SK-N-SH treated with all-trans-retinoic acid at 6 μM for 48 hours (cell line): ENCODE measurements around the gene RIMBP3B.
"Not testable (repeated sequence)": the region's sequence is repeated elsewhere in the genome, so short reads cannot be mapped to it uniquely, and the experiment has no call there.

Source experiments
- CREB5 ChIP-seq: fragments of 250-450 bp; sonication (Bioruptor Pico); IDR thresholded peaks from 2 replicates; pipeline ENCODE4 v1.5.1; 2020; ENCODE audit warnings: low read depth, mild to moderate bottlenecking, moderate library complexity
- PATZ1 ChIP-seq: fragments of 250-450 bp; sonication (Bioruptor Pico); IDR thresholded peaks from 2 replicates; pipeline ENCODE4 v1.8.0; 2020; ENCODE audit warnings: mild to moderate bottlenecking, moderate library complexity, borderline replicate concordance
- POU6F1 ChIP-seq: fragments of 250-450 bp; sonication (Bioruptor Pico); IDR thresholded peaks from 2 replicates; pipeline ENCODE4 v1.8.0; 2021; ENCODE audit warnings: low read depth, mild to moderate bottlenecking, moderate library complexity, borderline replicate concordance
- RARB ChIP-seq: fragments of 250-450 bp; sonication (Bioruptor Pico); IDR thresholded peaks from 2 replicates; pipeline ENCODE4 v1.8.0; 2021; ENCODE audit warnings: mild to moderate bottlenecking, moderate library complexity
- TCF4 ChIP-seq: fragments of 250-450 bp; sonication (Bioruptor Pico); IDR thresholded peaks from 2 replicates; pipeline ENCODE4 v1.8.0; 2021; ENCODE audit warnings: mild to moderate bottlenecking, moderate library complexity, borderline replicate concordance
- ZC3H10 ChIP-seq: fragments of 250-450 bp; sonication (Bioruptor Pico); IDR thresholded peaks from 2 replicates; pipeline ENCODE4 v1.5.1; 2021; ENCODE audit warnings: mild to moderate bottlenecking, moderate library complexity
- ZFP3 ChIP-seq: fragments of 250-450 bp; sonication (Bioruptor Pico); IDR thresholded peaks from 2 replicates; pipeline ENCODE4 v1.5.0; 2020; ENCODE audit warnings: mild to moderate bottlenecking, moderate library complexity
- ZFP30 ChIP-seq: fragments of 450-650 bp; formaldehyde crosslinking; IDR thresholded peaks from 2 replicates; pipeline ENCODE4 v1.5.0; 2022; ENCODE audit warnings: mild to moderate bottlenecking, moderate library complexity

- not testable (repeated sequence) for TF ChIP-seq RARB; POU6F1; PATZ1; ZC3H10; ZFP3 (CRISPR knock-in tag); ZFP30 (CRISPR knock-in tag); CREB5 (CRISPR knock-in tag); TCF4
Measured at GRCh38 chr22:21390013-21390412, 6.5 kb downstream of the RIMBP3B start.
